Activated CD4-positive, alpha-beta T cell treated with anti-CD3 and anti-CD28 coated beads, Interleukin-2, Interleukin-4, amounts not matched to agents 100 ng/mL and 50 ng/mL, durations not matched to agents 16 hours and 8 hours (primary cell): ENCODE data around the gene PAX8.

ENCODE experiments used
- DNase-seq: peaks from one replicate; pipeline ENCODE4 v3.0.0-alpha.2; 2020; ENCODE audit warnings: low spot score

PAX8 gene

GRCh38 chr2:113219889-113220641 lies 58.7 kb downstream of the PAX8 start:
- no peak for DNase-seq

GRCh38 chr2:113219525-113219888 lies 59.2 kb downstream of the PAX8 start:
- no peak for DNase-seq

- no peak for DNase-seq
Observed at GRCh38 chr2:113219092-113219441, 59.7 kb downstream of the PAX8 start.

GRCh38 chr2:113218283-113219091 lies 60.2 kb downstream of the PAX8 start:
- DNase-seq, result no peak

- DNase-seq, result no peak
Observed at GRCh38 chr2:113217455-113218282, 61.1 kb downstream of the PAX8 start.

GRCh38 chr2:113216891-113217454 lies 61.7 kb downstream of the PAX8 start:
- DNase-seq, result no peak

- DNase-seq, result no peak
Observed at GRCh38 chr2:113216321-113216720, 62.4 kb downstream of the PAX8 start.

- no peak for DNase-seq
Observed at GRCh38 chr2:113215056-113215455, 63.7 kb downstream of the PAX8 start.

GRCh38 chr2:113214141-113214540 lies 64.6 kb downstream of the PAX8 start:
- no peak for DNase-seq

GRCh38 chr2:113213061-113213930 lies 65.4 kb downstream of the PAX8 start:
- DNase-seq, result no peak

- DNase-seq, result no peak
Observed at GRCh38 chr2:113212245-113213060, 66.3 kb downstream of the PAX8 start.

GRCh38 chr2:113211226-113212105 lies 67.3 kb downstream of the PAX8 start:
- DNase-seq, result no peak

- no peak for DNase-seq
Observed at GRCh38 chr2:113209646-113210171, 69.0 kb downstream of the PAX8 start.

- DNase-seq, result no peak
Observed at GRCh38 chr2:113209011-113209645, 69.6 kb downstream of the PAX8 start.

- DNase-seq, result no peak
Observed at GRCh38 chr2:113208396-113208795, 70.3 kb downstream of the PAX8 start.

GRCh38 chr2:113207021-113207420 lies 71.7 kb downstream of the PAX8 start:
- no peak for DNase-seq

GRCh38 chr2:113206251-113206650 lies 72.5 kb downstream of the PAX8 start:
- DNase-seq, result no peak

- peak; percentile 78 for DNase-seq
Observed at GRCh38 chr2:113203901-113204519, 74.7 kb downstream of the PAX8 start.
